Upper lobe of left lung (tissue), 4 donors: ENCODE measurements around the gene KIAA1217.

ENCODE experiments used
- EP300 ChIP-seq, 4 donors: sonication (generic); formaldehyde crosslinking; IDR thresholded peaks; one replicate each; pipeline ENCODE4 v1.5.1; 2017; ENCODE audit warnings: antibody characterized with exemption in 4 of 4, control low read depth in 2 of 4
- POLR2A ChIP-seq, 4 donors: fragments of 450-650 bp; IDR thresholded peaks; one replicate each; pipeline ENCODE4 v1.5.1; 2016 to 2017; ENCODE audit warnings: antibody characterized with exemption in 4 of 4, mild to moderate bottlenecking in 2 of 4
- POLR2AphosphoS5 ChIP-seq, 2 donors: sonication (generic); formaldehyde crosslinking; IDR thresholded peaks; one replicate each; pipeline ENCODE4 v1.5.1; 2017; ENCODE audit warnings: antibody characterized with exemption in 2 of 2
- TF ChIP-seq, protein P1 (sequence below), 6 experiments: fragments of 450-650 bp in 4 of 6; fragments of 200-600 bp in 2 of 6; sonication (generic) in 2 of 6; IDR thresholded peaks; one replicate each; pipeline ENCODE4 v1.5.1; 2016 to 2019; ENCODE audit warnings: antibody characterized with exemption in 6 of 6

DNA sequence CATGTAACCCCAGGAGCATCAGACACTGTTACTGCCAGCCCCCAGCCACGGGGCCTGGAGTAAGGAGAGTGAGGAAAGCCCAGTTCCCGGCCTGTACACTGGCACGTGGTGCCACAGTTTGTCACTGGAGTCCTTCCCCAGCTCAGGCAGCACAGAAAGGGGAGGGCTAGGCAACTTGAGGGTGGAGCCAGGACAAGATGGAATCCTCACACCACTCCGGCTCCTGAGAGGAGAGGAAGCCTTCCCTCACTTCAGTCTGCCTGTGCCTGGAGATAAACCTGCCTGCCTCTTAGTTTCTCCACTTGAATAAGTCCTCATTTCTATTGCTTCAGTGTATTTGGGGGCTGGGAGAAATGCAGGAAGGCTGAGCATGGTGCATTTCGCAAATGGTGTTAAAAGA lies 176.0 kb downstream of the KIAA1217 start:
- TF ChIP-seq EP300 (IDR thresholded peaks at IDR 0.05) (no peak), POLR2A (IDR thresholded peaks at IDR 0.05) (no peak), POLR2AphosphoS5 (IDR thresholded peaks at IDR 0.05) (no peak)
- TF ChIP-seq, protein P1, sequence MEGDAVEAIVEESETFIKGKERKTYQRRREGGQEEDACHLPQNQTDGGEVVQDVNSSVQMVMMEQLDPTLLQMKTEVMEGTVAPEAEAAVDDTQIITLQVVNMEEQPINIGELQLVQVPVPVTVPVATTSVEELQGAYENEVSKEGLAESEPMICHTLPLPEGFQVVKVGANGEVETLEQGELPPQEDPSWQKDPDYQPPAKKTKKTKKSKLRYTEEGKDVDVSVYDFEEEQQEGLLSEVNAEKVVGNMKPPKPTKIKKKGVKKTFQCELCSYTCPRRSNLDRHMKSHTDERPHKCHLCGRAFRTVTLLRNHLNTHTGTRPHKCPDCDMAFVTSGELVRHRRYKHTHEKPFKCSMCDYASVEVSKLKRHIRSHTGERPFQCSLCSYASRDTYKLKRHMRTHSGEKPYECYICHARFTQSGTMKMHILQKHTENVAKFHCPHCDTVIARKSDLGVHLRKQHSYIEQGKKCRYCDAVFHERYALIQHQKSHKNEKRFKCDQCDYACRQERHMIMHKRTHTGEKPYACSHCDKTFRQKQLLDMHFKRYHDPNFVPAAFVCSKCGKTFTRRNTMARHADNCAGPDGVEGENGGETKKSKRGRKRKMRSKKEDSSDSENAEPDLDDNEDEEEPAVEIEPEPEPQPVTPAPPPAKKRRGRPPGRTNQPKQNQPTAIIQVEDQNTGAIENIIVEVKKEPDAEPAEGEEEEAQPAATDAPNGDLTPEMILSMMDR (IDR thresholded peaks at IDR 0.05) = no peak
